H1 (cell line): ENCODE measurements around the gene METRNL. TPM values are rescaled to one million over a fixed set of nuclear protein-coding genes. Genes with fewer than 3 reads are reported as not detected.

Experiments
- CTCF ChIA-PET: fragments of 300-600 bp; sonication (Branson Sonifier 250); formaldehyde crosslinking; loops from one replicate; lab custom pipeline; 2021; ENCODE audit not compliant: partially characterized antibody; lab: Charles Lee
- POLR2A ChIA-PET: fragments of 300-600 bp; sonication (Branson Sonifier 250); formaldehyde crosslinking; loops from one replicate; lab custom pipeline; 2021; ENCODE audit warnings: inconsistent platforms; ENCODE audit not compliant: partially characterized antibody; lab: Charles Lee
- DNase-seq, 2 experiments: peaks; one replicate each; pipeline versions ENCODE4 v3.0.0 to v3.0.0-alpha.2; 2010 to 2022; ENCODE audit warnings: low spot score in 2 of 2, low read depth in 1 of 2, mixed read lengths in 1 of 2
- FAIRE-seq: peaks from 2 replicates; lab custom pipeline; 2011; peaks lifted over from hg19 to GRCh38; lab: Jason Lieb, UNC
- H2AFZ ChIP-seq: 2 replicates; pipeline ENCODE4 v1.8.1; 2012; ENCODE audit warnings: low read length, inconsistent platforms
- H2AK5ac ChIP-seq: 2 replicates; pipeline ENCODE4 v1.6.1; 2013; ENCODE audit warnings: low read depth, low read length
- H2BK120ac ChIP-seq: replicated peaks from 2 replicates; pipeline ENCODE3; 2013; ENCODE audit warnings: low read depth, low read length, inconsistent platforms
- H2BK12ac ChIP-seq: 2 replicates; pipeline ENCODE4 v1.6.1; 2013; ENCODE audit warnings: low read depth, low read length
- H2BK15ac ChIP-seq: 2 replicates; pipeline ENCODE4 v1.6.1; 2013; ENCODE audit warnings: low read length
- H2BK20ac ChIP-seq: 2 replicates; pipeline ENCODE4 v1.6.1; 2013; ENCODE audit warnings: low read length
- H2BK5ac ChIP-seq: 2 replicates; pipeline ENCODE4 v1.6.1; 2013; ENCODE audit warnings: low read depth, low read length
- H3K14ac ChIP-seq: 2 replicates; pipeline ENCODE4 v1.6.1; 2013; ENCODE audit warnings: inconsistent platforms; ENCODE audit not compliant: insufficient read length
- H3K18ac ChIP-seq: 2 replicates; pipeline ENCODE4 v1.6.1; 2013; ENCODE audit warnings: low read length; ENCODE audit errors: extremely low read depth
- H3K23ac ChIP-seq: 2 replicates; pipeline ENCODE4 v1.6.1; 2013; ENCODE audit warnings: inconsistent platforms; ENCODE audit not compliant: insufficient read length
- H3K23me2 ChIP-seq: 2 replicates; pipeline ENCODE4 v1.6.1; 2013; ENCODE audit warnings: low read depth, low read length
- H3K27ac ChIP-seq: 2 replicates; pipeline ENCODE4 v1.6.1; 2011; ENCODE audit warnings: low read depth, low read length, inconsistent platforms
- H3K27me3 ChIP-seq, 4 experiments: replicated peaks in 1 of 4; 1 replicate in 1 of 4; 2 replicates in 3 of 4; pipeline versions ENCODE4 v1.6.1 to v1.8.1; 2011 to 2013; ENCODE audit warnings: low read length in 3 of 4, mild to moderate bottlenecking in 3 of 4, inconsistent platforms in 2 of 4, mixed read lengths in 2 of 4, moderate library complexity in 1 of 4; ENCODE audit not compliant: control insufficient read depth in 3 of 4, insufficient read depth in 3 of 4; ENCODE audit errors: extremely low read depth in 1 of 4
- H3K36me3 ChIP-seq, 4 experiments: 2 replicates each; pipeline versions ENCODE4 v1.6.1 to v1.8.1; 2011 to 2013; ENCODE audit warnings: mild to moderate bottlenecking in 4 of 4, low read length in 3 of 4, moderate library complexity in 2 of 4, control low read depth in 1 of 4, inconsistent platforms in 1 of 4; ENCODE audit not compliant: insufficient read depth in 4 of 4, control insufficient read depth in 2 of 4
- H3K4ac ChIP-seq: replicated peaks from 2 replicates; pipeline ENCODE3; 2013; ENCODE audit warnings: low read length, low read depth, mixed read lengths, inconsistent platforms; ENCODE audit not compliant: insufficient read length
- H3K4me1 ChIP-seq, 4 experiments: replicated peaks in 1 of 4; 1 replicate in 1 of 4; 2 replicates in 3 of 4; pipeline versions ENCODE4 v1.6.1 to v1.8.1; 2011 to 2013; ENCODE audit warnings: low read length in 3 of 4, inconsistent platforms in 2 of 4, mixed read lengths in 1 of 4; ENCODE audit not compliant: insufficient read depth in 4 of 4, control insufficient read depth in 3 of 4
- H3K4me2 ChIP-seq, 2 experiments: 2 replicates each; pipeline versions ENCODE4 v1.6.1 to v1.8.1; 2011 to 2013; ENCODE audit warnings: low read depth in 2 of 2, low read length in 2 of 2, control low read depth in 1 of 2, inconsistent platforms in 1 of 2, mild to moderate bottlenecking in 1 of 2; ENCODE audit not compliant: insufficient read depth in 1 of 2
- H3K4me3 ChIP-seq, 4 experiments: fragments of 200-600, 300-600 bp in 1 of 4; sonication (generic), shearing (Covaris generic), sonication (Bioruptor Twin) in 1 of 4; 2 replicates each; pipeline versions ENCODE4 v1.5.1 to v1.8.1; 2011 to 2016; ENCODE audit warnings: low read length in 4 of 4, low read depth in 3 of 4, control low read depth in 2 of 4, inconsistent platforms in 2 of 4, mild to moderate bottlenecking in 2 of 4, mixed read lengths in 1 of 4, moderate library complexity in 1 of 4; ENCODE audit not compliant: insufficient read depth in 2 of 4; ENCODE audit errors: extremely low read depth in 1 of 4
- H3K56ac ChIP-seq: replicated peaks from 2 replicates; pipeline ENCODE3; 2013; ENCODE audit warnings: low read depth, mild to moderate bottlenecking, mixed read lengths, low read length, inconsistent platforms; ENCODE audit not compliant: insufficient read length
- H3K79me1 ChIP-seq: 2 replicates; pipeline ENCODE4 v1.6.1; 2013; ENCODE audit warnings: low read depth, low read length, control low read depth
- H3K79me2 ChIP-seq, 2 experiments: 2 replicates each; pipeline versions ENCODE4 v1.6.1 to v1.8.1; 2012 to 2013; ENCODE audit warnings: low read length in 2 of 2, mild to moderate bottlenecking in 2 of 2, inconsistent platforms in 1 of 2; ENCODE audit not compliant: insufficient read depth in 2 of 2, control insufficient read depth in 1 of 2
- H3K9ac ChIP-seq, 4 experiments: replicated peaks in 1 of 4; 1 replicate in 1 of 4; 2 replicates in 3 of 4; pipeline versions ENCODE4 v1.6.1 to v1.8.1; 2011 to 2013; ENCODE audit warnings: low read depth in 3 of 4, low read length in 3 of 4, control low read depth in 2 of 4, mild to moderate bottlenecking in 2 of 4, moderate library complexity in 2 of 4, inconsistent platforms in 1 of 4; ENCODE audit errors: extremely low read depth in 1 of 4
- H3K9me3 ChIP-seq, 2 experiments: 2 replicates each; pipeline versions ENCODE4 v1.6.1 to v1.8.1; 2012 to 2013; ENCODE audit warnings: mild to moderate bottlenecking in 2 of 2, moderate library complexity in 2 of 2, control low read depth in 1 of 2, inconsistent platforms in 1 of 2, low read depth in 1 of 2, low read length in 1 of 2, mixed read lengths in 1 of 2; ENCODE audit not compliant: insufficient read depth in 2 of 2
- H4K20me1 ChIP-seq, 2 experiments: replicated peaks in 1 of 2; 2 replicates each; pipeline versions ENCODE3 to v1.8.1; 2011 to 2013; ENCODE audit warnings: inconsistent platforms in 2 of 2, low read length in 2 of 2, mild to moderate bottlenecking in 1 of 2; ENCODE audit not compliant: insufficient read depth in 2 of 2, control insufficient read depth in 1 of 2
- H4K5ac ChIP-seq: 2 replicates; pipeline ENCODE4 v1.6.1; 2013; ENCODE audit warnings: low read length, low read depth, mixed read lengths, inconsistent platforms; ENCODE audit not compliant: insufficient read length
- H4K8ac ChIP-seq: 2 replicates; pipeline ENCODE4 v1.8.0; 2013; ENCODE audit warnings: mild to moderate bottlenecking, moderate library complexity, low read length, inconsistent platforms; ENCODE audit not compliant: insufficient read depth; ENCODE audit errors: extremely low read depth
- H4K91ac ChIP-seq: replicated peaks from 2 replicates; pipeline ENCODE3; 2013; ENCODE audit warnings: low read length, mixed read lengths, inconsistent platforms; ENCODE audit not compliant: insufficient read length
- ASH2L ChIP-seq: fragments of 200-600, 300-600 bp; sonication (generic); IDR thresholded peaks from one replicate; pipeline ENCODE4 v1.7.1; 2017; ENCODE audit warnings: low read length
- CBX8 ChIP-seq: fragments of 300-800, 300-1000 bp; sonication (generic); IDR thresholded peaks from 2 replicates; pipeline ENCODE4 v1.7.1; 2016; ENCODE audit warnings: low read depth, low read length, borderline replicate concordance
- CHD1 ChIP-seq: IDR thresholded peaks from 2 replicates; pipeline ENCODE4 v1.6.1; 2012; ENCODE audit warnings: low read depth, low read length, improper control_type of control experiment
- CTBP2 ChIP-seq: IDR thresholded peaks from 2 replicates; pipeline ENCODE4 v1.7.0; 2011; ENCODE audit warnings: borderline replicate concordance, mild to moderate bottlenecking, moderate library complexity, mixed read lengths, low read length; ENCODE audit not compliant: insufficient read depth, insufficient read length
- FOSL1 ChIP-seq: IDR thresholded peaks from 2 replicates; pipeline ENCODE4 v1.6.1; 2011; ENCODE audit warnings: mild to moderate bottlenecking, low read depth, low read length, moderate library complexity; ENCODE audit not compliant: insufficient read depth
- GTF2F1 ChIP-seq: IDR thresholded peaks from 2 replicates; pipeline ENCODE4 v1.6.1; 2012; ENCODE audit warnings: low read depth, low read length, improper control_type of control experiment, borderline replicate concordance
- POU5F1 ChIP-seq: IDR thresholded peaks from 2 replicates; pipeline ENCODE4 v1.6.1; 2011; ENCODE audit warnings: low read depth, mild to moderate bottlenecking, low read length, moderate library complexity
- RAD21 ChIP-seq, 2 experiments: IDR thresholded peaks in 1 of 2; conservative IDR thresholded peaks in 1 of 2; 2 replicates each; pipeline ENCODE4 v1.6.1; 2011; ENCODE audit warnings: low read depth in 2 of 2, low read length in 2 of 2, improper control_type of control experiment in 1 of 2, inconsistent platforms in 1 of 2, mild to moderate bottlenecking in 1 of 2, moderate library complexity in 1 of 2
- RBBP5 ChIP-seq: IDR thresholded peaks from 2 replicates; pipeline ENCODE4 v1.7.1; 2012; ENCODE audit warnings: low read depth, mild to moderate bottlenecking, inconsistent platforms, low read length, moderate library complexity, borderline replicate concordance
- RFX5 ChIP-seq: IDR thresholded peaks from 2 replicates; pipeline ENCODE4 v1.6.1; 2011; ENCODE audit warnings: low read depth, low read length, improper control_type of control experiment, borderline replicate concordance
- SP4 ChIP-seq: IDR thresholded peaks from 2 replicates; pipeline ENCODE4 v1.6.1; 2012; ENCODE audit warnings: low read length, inconsistent platforms
- WGBS, 2 experiments: shearing (Covaris generic) in 1 of 2; methylation state at CpG; one replicate each; pipeline versions ENCODE4 v1.1.6 to v1.1.7; 2013 to 2015; ENCODE audit warnings: low lambda C conversion rate in 2 of 2, mixed read lengths in 2 of 2, inconsistent platforms in 1 of 2, low coverage in 1 of 2, missing lambda C conversion rate in 1 of 2; ENCODE audit not compliant: insufficient replicate concordance in 2 of 2, insufficient coverage in 1 of 2, insufficient read length in 1 of 2; ENCODE audit errors: extremely low coverage in 1 of 2, missing lambda C conversion rate in 1 of 2; 5-methylcytosine and 5-hydroxymethylcytosine counted together
- polyA plus RNA-seq, 7 experiments: library from polyadenylated mRNA; depleted of rRNA in 3 of 7; stranded (reverse) in 5 of 7; unstranded in 2 of 7; fragments of >200 nt in 5 of 7; fragments of 200-250 nt in 2 of 7; gene quantifications; 1 replicate in 5 of 7; 2 replicates in 1 of 7; 4 replicates in 1 of 7; pipeline versions ENCODE4 v1.2.1 to v1.2.3, GENCODE V29; 2011 to 2013; ENCODE audit warnings: missing spikeins in 2 of 7, mixed read lengths in 2 of 7
- total RNA-seq: library from RNA; stranded (reverse); fragmentation: NEBNext Ultra II Directional; extraction: Animal tissue kit (Norgen Biotek cat#: 25700); gene quantifications from 2 replicates; pipeline ENCODE4 v1.2.1, GENCODE V29; 2021
- TF ChIP-seq, protein P1 (sequence below): IDR thresholded peaks from 2 replicates; pipeline ENCODE4 v1.6.1; 2012; ENCODE audit warnings: inconsistent platforms

Gene METRNL
- total and polyA plus RNA-seq, 2 of the 8 experiments (the other 6 are each of a cell fraction or from before 2014, with no cell fraction given), result 13.9 to 14.2 TPM

DNA sequence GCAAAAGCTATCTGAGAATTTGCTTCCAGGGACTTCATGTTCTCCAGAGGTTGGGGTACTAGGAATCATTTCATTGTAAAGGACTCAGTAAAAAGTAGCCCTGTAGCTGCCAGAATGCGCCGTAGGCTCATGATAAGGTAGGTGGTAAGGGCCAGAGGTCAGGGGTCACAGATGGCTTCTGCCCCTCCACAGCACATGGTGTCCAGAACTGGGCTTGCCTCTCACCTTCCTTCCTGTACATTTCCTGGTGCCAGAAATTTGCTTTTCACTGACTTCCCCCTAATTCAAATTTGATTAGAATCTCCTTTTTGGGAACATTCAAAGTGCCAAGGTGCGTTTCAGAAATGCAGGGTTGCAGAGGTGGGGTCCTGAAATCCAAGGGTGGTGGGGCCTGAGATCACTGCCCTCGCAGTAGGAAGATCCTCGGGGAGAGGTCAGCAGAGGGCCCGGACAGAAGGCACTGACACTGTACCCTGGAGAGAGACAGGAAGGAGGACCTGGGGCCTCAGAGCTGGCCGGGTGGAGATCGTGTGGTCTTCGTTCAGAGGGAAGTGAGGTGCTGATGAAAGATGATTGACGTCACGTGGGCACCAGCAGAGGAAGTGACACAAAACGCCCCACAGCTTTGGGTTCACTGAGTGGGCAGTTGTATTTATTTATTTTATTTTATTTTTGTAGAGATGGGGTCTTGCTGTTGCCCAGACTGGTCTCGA, 25.5 kb upstream of the METRNL start:
- Histone ChIP-seq H4K91ac (no peak overlapping the region), H3K14ac (no peak overlapping the region), H3K18ac (no peak overlapping the region), H3K9me3 (no peaks in the 10 kb centered on the region), H3K79me2 (no peaks in the 10 kb centered on the region), H3K4me3 (no peak overlapping the region), H4K8ac (no peak overlapping the region), H3K27me3 (peaks cover 0 to 5% (median 0%) of the 10 kb centered on the region in 4 experiments; a peak in 1 of 7 replicates), H2AK5ac (no peak overlapping the region), H2BK5ac (no peak overlapping the region), H4K20me1 (peaks cover 0 to 3% of the 10 kb centered on the region in 2 experiments), H3K23me2 (peaks cover 11% of the 10 kb centered on the region; the same call in 1 of the 2 replicates), H3K36me3 (no peaks in the 10 kb centered on the region), H2BK20ac (no peak overlapping the region), H2BK15ac (no peak overlapping the region), H3K79me1 (no peaks in the 10 kb centered on the region), H2BK12ac (no peak overlapping the region), H3K9ac (no peak overlapping the region), H4K5ac (no peak overlapping the region), H3K56ac (no peak overlapping the region), H3K27ac (no peak overlapping the region), H3K23ac (no peak overlapping the region), H3K4me2 (no peak overlapping the region), H2AFZ (no peak overlapping the region), H2BK120ac (no peak overlapping the region), H3K4ac (no peak overlapping the region), H3K4me1 (peaks cover 0 to 14% (median 7%) of the 10 kb centered on the region in 4 experiments; a peak in 6 of 7 replicates)
- WGBS, 2 experiments, result 78% methylated on average over 13 of the region's 13 CpGs; no CpG with 5 or more reads in 1 of the 2 experiments
- DNase-seq (peak in 1 of 2 experiments; percentile 36), FAIRE-seq (no peak)
- CTCF ChIA-PET, result interaction anchor here (1.6 kb wide), 1 partner anchor 127 kb away, joined by 4 read pairs; no protein-coding TSS in a partner anchor
- POLR2A ChIA-PET, result no interaction called here
- TF ChIP-seq CTBP2 (no peak), POU5F1 (no peak), CBX8 (no peak), ASH2L (no peak), RAD21 (IDR thresholded peaks at IDR 0.05 in 1 of 2, conservative IDR thresholded peaks at IDR 0.05 in 1 of 2; ENCODE audit: low read depth in 2 of 2, low read length in 2 of 2) (no peak), RFX5 (no peak), FOSL1 (no peak), GTF2F1 (no peak), CHD1 (no peak), SP4 (no peak), RBBP5 (no peak)
- TF ChIP-seq, protein P1, sequence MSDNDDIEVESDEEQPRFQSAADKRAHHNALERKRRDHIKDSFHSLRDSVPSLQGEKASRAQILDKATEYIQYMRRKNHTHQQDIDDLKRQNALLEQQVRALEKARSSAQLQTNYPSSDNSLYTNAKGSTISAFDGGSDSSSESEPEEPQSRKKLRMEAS, result no peak
